HepG2 (cell line): ENCODE results near the gene ARR3. TPM values are rescaled to one million over a fixed set of nuclear protein-coding genes. Genes with fewer than 3 reads are reported as not detected.

Source experiments
- DMAP1 ChIP-seq: IDR thresholded peaks from 2 replicates; pipeline ENCODE4 v1.6.1; 2016
- ELF3 ChIP-seq: IDR thresholded peaks from 2 replicates; pipeline ENCODE4 v1.6.1; 2016; ENCODE audit warnings: missing genetic modification reagents, missing compliant biosample characterization
- EP300 ChIP-seq, 3 experiments: sonication (generic) in 1 of 3; formaldehyde crosslinking in 1 of 3; IDR thresholded peaks; 2 replicates each; pipeline versions ENCODE4 v1.5.1 to v1.6.1; 2011 to 2020; ENCODE audit warnings: low read depth in 2 of 3, low read length in 2 of 3, borderline replicate concordance in 1 of 3, improper control_type of control experiment in 1 of 3, mild to moderate bottlenecking in 1 of 3, missing genetic modification reagents in 1 of 3, moderate library complexity in 1 of 3
- HDAC2 ChIP-seq: sonication (generic); formaldehyde crosslinking; IDR thresholded peaks from 2 replicates; pipeline ENCODE4 v1.4.0; 2020; ENCODE audit warnings: missing genetic modification reagents
- MED13 ChIP-seq: sonication (generic); formaldehyde crosslinking; IDR thresholded peaks from 2 replicates; pipeline ENCODE4 v1.5.0; 2020; ENCODE audit warnings: missing genetic modification reagents
- NRL ChIP-seq: sonication (generic); formaldehyde crosslinking; IDR thresholded peaks from 2 replicates; pipeline ENCODE4 v1.5.0; 2020; ENCODE audit warnings: missing genetic modification reagents, mild to moderate bottlenecking, moderate library complexity, borderline replicate concordance
- SYNCRIP ChIP-seq: fragments of 200-400 bp; formaldehyde crosslinking; IDR thresholded peaks from 2 replicates; pipeline ENCODE4 v1.6.1; 2018; ENCODE audit warnings: mild to moderate bottlenecking, low read depth, low read length; ENCODE audit not compliant: insufficient read depth
- THYN1 ChIP-seq: sonication (generic); formaldehyde crosslinking; IDR thresholded peaks from 2 replicates; pipeline ENCODE4 v1.8.1; 2023; ENCODE audit warnings: low read depth, mild to moderate bottlenecking, moderate library complexity, missing genetic modification reagents, borderline replicate concordance
- U2AF1 ChIP-seq: fragments of 200-400 bp; formaldehyde crosslinking; optimal IDR thresholded peaks from 2 replicates; pipeline ENCODE3; 2017; ENCODE audit warnings: mild to moderate bottlenecking, low read depth, low read length
- ZBTB7B ChIP-seq: sonication (generic); formaldehyde crosslinking; IDR thresholded peaks from 2 replicates; pipeline ENCODE4 v1.4.0; 2020; ENCODE audit warnings: missing genetic modification reagents
- ZFP90 ChIP-seq: sonication (generic); formaldehyde crosslinking; IDR thresholded peaks from 2 replicates; pipeline ENCODE4 v1.8.0; 2022; ENCODE audit warnings: missing genetic modification reagents, mild to moderate bottlenecking, inconsistent platforms, borderline replicate concordance
- ZNF207 ChIP-seq: fragments of 450-650 bp; IDR thresholded peaks from 2 replicates; pipeline ENCODE4 v1.6.1; 2016; ENCODE audit warnings: antibody characterized with exemption, borderline replicate concordance
- ZNF407 ChIP-seq: sonication (generic); formaldehyde crosslinking; IDR thresholded peaks from one replicate; pipeline ENCODE4 v1.5.1; 2020; ENCODE audit warnings: mild to moderate bottlenecking, missing genetic modification reagents; ENCODE audit errors: not compliant biosample characterization
- ZNF670 ChIP-seq: sonication (generic); formaldehyde crosslinking; IDR thresholded peaks from 2 replicates; pipeline ENCODE4 v1.8.0; 2022; ENCODE audit warnings: mild to moderate bottlenecking, missing genetic modification reagents, borderline replicate concordance
- polyA plus RNA-seq, 8 experiments: library from polyadenylated mRNA; depleted of rRNA in 3 of 8; stranded (reverse) in 7 of 8; unstranded in 1 of 8; fragments of >200 nt; fragmentation: Illumina TruSeq in 4 of 8; extraction: Trizol in 4 of 8; gene quantifications; 2 replicates each; pipeline versions ENCODE4 v1.2.1 to v1.2.3, GENCODE V29; 2011 to 2016; ENCODE audit warnings: low read depth in 4 of 8, missing spikeins in 1 of 8, mixed read lengths in 1 of 8; ENCODE audit not compliant: insufficient read depth in 1 of 8
- total RNA-seq, 5 experiments: library from RNA; depleted of rRNA; stranded (reverse); fragments of >200 nt; fragmentation: Illumina TruSeq; extraction: Trizol; gene quantifications; 2 replicates each; pipeline ENCODE4 v1.2.3, GENCODE V29; 2016; ENCODE audit warnings: low read depth in 1 of 5
- TF ChIP-seq, protein P1 (sequence below): sonication (generic); formaldehyde crosslinking; IDR thresholded peaks from 2 replicates; pipeline ENCODE4 v1.9.0; 2021; ENCODE audit warnings: missing genetic modification reagents, mild to moderate bottlenecking, borderline replicate concordance
- TF ChIP-seq, protein P2 (sequence below): sonication (generic); formaldehyde crosslinking; IDR thresholded peaks from 2 replicates; pipeline ENCODE4 v1.8.1; 2023; ENCODE audit warnings: mild to moderate bottlenecking, missing genetic modification reagents

ARR3 gene
- total and polyA plus RNA-seq, 2 of the 13 experiments (the other 11 are each of a cell fraction or from before 2014, with no cell fraction given), result not detected

DNA sequence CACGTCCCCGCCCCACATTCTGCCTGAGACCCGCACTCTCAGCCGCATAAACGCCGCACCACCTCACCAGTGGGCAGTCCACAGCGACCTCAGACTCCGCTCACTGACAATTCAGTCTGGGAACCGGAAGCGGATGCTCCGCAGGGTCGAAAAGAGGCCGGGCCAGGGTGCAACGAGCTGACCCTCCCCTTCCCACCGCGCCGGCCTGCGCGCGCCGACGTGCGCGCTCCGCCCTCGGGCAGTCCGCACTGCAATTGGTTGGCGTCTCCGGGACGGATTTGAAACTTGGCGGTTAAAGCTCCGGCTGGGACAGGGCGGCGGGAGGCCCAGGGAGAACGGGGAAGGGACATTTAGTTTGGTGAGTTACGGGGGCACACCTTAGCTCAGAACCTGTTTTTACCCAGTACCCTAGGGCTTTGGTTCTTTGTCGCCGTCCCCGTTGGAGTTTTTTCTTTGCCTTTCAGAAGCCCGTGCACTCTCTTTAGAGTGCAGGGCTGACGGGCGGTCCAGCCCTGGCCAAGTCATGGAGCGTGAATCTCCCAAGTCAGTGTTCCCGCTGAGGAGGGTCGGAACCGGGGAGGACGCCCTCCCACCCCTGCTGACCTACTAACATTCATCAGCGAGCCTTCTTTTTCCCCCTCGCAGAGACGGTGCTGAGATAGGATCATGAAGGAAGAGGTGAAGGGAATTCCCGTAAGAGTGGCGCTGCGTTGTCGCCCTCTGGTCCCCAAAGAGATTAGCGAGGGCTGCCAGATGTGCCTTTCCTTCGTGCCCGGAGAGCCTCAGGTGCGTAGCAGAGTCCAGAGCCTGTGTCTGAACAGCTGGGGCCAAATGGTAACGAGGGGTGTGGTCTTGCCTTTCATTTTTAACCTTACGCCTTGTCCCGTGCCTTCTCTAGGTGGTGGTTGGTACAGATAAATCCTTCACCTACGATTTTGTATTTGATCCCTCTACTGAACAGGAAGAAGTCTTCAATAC is 21.9 kb downstream of the ARR3 start, which contains the start of the genes KIF4A and PDZD11 (continued):
- TF ChIP-seq, protein P1, sequence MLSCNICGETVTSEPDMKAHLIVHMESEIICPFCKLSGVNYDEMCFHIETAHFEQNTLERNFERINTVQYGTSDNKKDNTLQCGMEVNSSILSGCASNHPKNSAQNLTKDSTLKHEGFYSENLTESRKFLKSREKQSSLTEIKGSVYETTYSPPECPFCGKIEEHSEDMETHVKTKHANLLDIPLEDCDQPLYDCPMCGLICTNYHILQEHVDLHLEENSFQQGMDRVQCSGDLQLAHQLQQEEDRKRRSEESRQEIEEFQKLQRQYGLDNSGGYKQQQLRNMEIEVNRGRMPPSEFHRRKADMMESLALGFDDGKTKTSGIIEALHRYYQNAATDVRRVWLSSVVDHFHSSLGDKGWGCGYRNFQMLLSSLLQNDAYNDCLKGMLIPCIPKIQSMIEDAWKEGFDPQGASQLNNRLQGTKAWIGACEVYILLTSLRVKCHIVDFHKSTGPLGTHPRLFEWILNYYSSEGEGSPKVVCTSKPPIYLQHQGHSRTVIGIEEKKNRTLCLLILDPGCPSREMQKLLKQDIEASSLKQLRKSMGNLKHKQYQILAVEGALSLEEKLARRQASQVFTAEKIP (CRISPR knock-in tag), result no peak
- TF ChIP-seq ZFP90 (CRISPR knock-in tag) (no peak), THYN1 (CRISPR knock-in tag) (no peak), HDAC2 (CRISPR knock-in tag) (no peak), EP300 (IDR thresholded peaks at IDR 0.05; ENCODE audit: low read depth in 2 of 2, low read length in 2 of 2) (no peak), EP300 (CRISPR knock-in tag; IDR thresholded peaks at IDR 0.05; ENCODE audit: borderline replicate concordance) (no peak), ZNF670 (CRISPR knock-in tag) (no peak), MED13 (CRISPR knock-in tag) (no peak), ZNF407 (CRISPR knock-in tag) (no peak), ZBTB7B (no peak), NRL (no peak), DMAP1 (CRISPR knock-in tag) (peak; percentile 19; the same call in 1 of the 2 replicates), ZNF207 (no peak), ELF3 (CRISPR knock-in tag) (peak; percentile 30; the same call in 1 of the 2 replicates), U2AF1 (no peak), SYNCRIP (no peak)
- TF ChIP-seq, protein P2, sequence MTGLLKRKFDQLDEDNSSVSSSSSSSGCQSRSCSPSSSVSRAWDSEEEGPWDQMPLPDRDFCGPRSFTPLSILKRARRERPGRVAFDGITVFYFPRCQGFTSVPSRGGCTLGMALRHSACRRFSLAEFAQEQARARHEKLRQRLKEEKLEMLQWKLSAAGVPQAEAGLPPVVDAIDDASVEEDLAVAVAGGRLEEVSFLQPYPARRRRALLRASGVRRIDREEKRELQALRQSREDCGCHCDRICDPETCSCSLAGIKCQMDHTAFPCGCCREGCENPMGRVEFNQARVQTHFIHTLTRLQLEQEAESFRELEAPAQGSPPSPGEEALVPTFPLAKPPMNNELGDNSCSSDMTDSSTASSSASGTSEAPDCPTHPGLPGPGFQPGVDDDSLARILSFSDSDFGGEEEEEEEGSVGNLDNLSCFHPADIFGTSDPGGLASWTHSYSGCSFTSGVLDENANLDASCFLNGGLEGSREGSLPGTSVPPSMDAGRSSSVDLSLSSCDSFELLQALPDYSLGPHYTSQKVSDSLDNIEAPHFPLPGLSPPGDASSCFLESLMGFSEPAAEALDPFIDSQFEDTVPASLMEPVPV (CRISPR knock-in tag), result 0 out of 2 replicates have a peak, but pooled peaks have one; percentile 31
